H9 (cell line): ENCODE measurements around the gene LPXN. TPM values are rescaled to one million over a fixed set of nuclear protein-coding genes. Genes with fewer than 3 reads are reported as not detected.

Experiments used
- DNase-seq: peaks from one replicate; pipeline ENCODE4 v3.0.0-alpha.2; 2017
- H2AFZ ChIP-seq: one replicate; pipeline ENCODE4 v1.6.1; 2013; ENCODE audit warnings: mild to moderate bottlenecking, low read length, control low read depth, moderate library complexity
- H2AK5ac ChIP-seq: 2 replicates; pipeline ENCODE4 v1.6.1; 2013; ENCODE audit warnings: low read length, control low read depth, mixed read lengths; ENCODE audit not compliant: insufficient read length
- H2BK120ac ChIP-seq: one replicate; pipeline ENCODE4 v1.6.1; 2013; ENCODE audit warnings: low read depth, mild to moderate bottlenecking, low read length, control low read depth, inconsistent platforms; ENCODE audit not compliant: poor library complexity, severe bottlenecking
- H2BK12ac ChIP-seq: 2 replicates; pipeline ENCODE4 v1.6.1; 2013; ENCODE audit warnings: low read length, control low read depth, mixed read lengths, low read depth; ENCODE audit not compliant: insufficient read length
- H2BK15ac ChIP-seq: 2 replicates; pipeline ENCODE4 v1.6.1; 2013; ENCODE audit warnings: low read depth, low read length, control low read depth
- H2BK20ac ChIP-seq: one replicate; pipeline ENCODE4 v1.6.1; 2013; ENCODE audit warnings: low read depth, mild to moderate bottlenecking, low read length, control low read depth, inconsistent platforms; ENCODE audit not compliant: poor library complexity, severe bottlenecking
- H2BK5ac ChIP-seq: 2 replicates; pipeline ENCODE4 v1.6.1; 2013; ENCODE audit warnings: low read length, control low read depth, mixed read lengths; ENCODE audit not compliant: insufficient read length
- H3K14ac ChIP-seq: 2 replicates; pipeline ENCODE4 v1.6.1; 2013; ENCODE audit warnings: low read length, control low read depth; ENCODE audit not compliant: insufficient read depth
- H3K18ac ChIP-seq: 2 replicates; pipeline ENCODE4 v1.6.1; 2013; ENCODE audit warnings: low read depth, mild to moderate bottlenecking, mixed read lengths, low read length, control low read depth; ENCODE audit not compliant: insufficient read length
- H3K23ac ChIP-seq: 2 replicates; pipeline ENCODE4 v1.6.1; 2013; ENCODE audit warnings: low read length, control low read depth, mixed read lengths, low read depth; ENCODE audit not compliant: insufficient read length
- H3K23me2 ChIP-seq: 2 replicates; pipeline ENCODE4 v1.6.1; 2013; ENCODE audit warnings: low read depth, mild to moderate bottlenecking, mixed read lengths, low read length, control low read depth; ENCODE audit not compliant: insufficient read length, poor library complexity, severe bottlenecking
- H3K27ac ChIP-seq: 2 replicates; pipeline ENCODE4 v1.5.1; 2013; ENCODE audit warnings: low read length, control low read depth, mixed read lengths, low read depth; ENCODE audit not compliant: insufficient read length
- H3K27me3 ChIP-seq: 2 replicates; pipeline ENCODE4 v1.6.1; 2013; ENCODE audit warnings: low read length, control low read depth, inconsistent platforms; ENCODE audit not compliant: insufficient read depth
- H3K4ac ChIP-seq: 2 replicates; pipeline ENCODE4 v1.6.1; 2013; ENCODE audit warnings: low read depth, mild to moderate bottlenecking, control low read depth, inconsistent platforms, low read length, moderate library complexity
- H3K4me1 ChIP-seq: 2 replicates; pipeline ENCODE4 v1.6.1; 2013; ENCODE audit warnings: low read length, control low read depth, inconsistent platforms; ENCODE audit not compliant: insufficient read depth
- H3K4me2 ChIP-seq: 2 replicates; pipeline ENCODE4 v1.6.1; 2013; ENCODE audit warnings: low read length, control low read depth, mixed read lengths; ENCODE audit not compliant: insufficient read length, insufficient read depth
- H3K56ac ChIP-seq: 2 replicates; pipeline ENCODE4 v1.6.1; 2013; ENCODE audit warnings: low read depth, mild to moderate bottlenecking, mixed read lengths, low read length, control low read depth; ENCODE audit not compliant: insufficient read length
- H3K79me1 ChIP-seq: 2 replicates; pipeline ENCODE4 v1.6.1; 2013; ENCODE audit warnings: low read depth, mild to moderate bottlenecking, moderate library complexity, low read length, control low read depth, inconsistent platforms; ENCODE audit not compliant: insufficient read depth, poor library complexity, severe bottlenecking
- H3K79me2 ChIP-seq: 2 replicates; pipeline ENCODE4 v1.6.1; 2013; ENCODE audit warnings: low read length, control low read depth, inconsistent platforms; ENCODE audit not compliant: insufficient read depth
- H3K9ac ChIP-seq: 2 replicates; pipeline ENCODE4 v1.6.1; 2013; ENCODE audit warnings: low read length, control low read depth, mixed read lengths; ENCODE audit not compliant: insufficient read length; ENCODE audit errors: extremely low read depth
- H3K9me3 ChIP-seq: one replicate; pipeline ENCODE4 v1.6.1; 2013; ENCODE audit warnings: low read depth, low read length, inconsistent platforms; ENCODE audit not compliant: control insufficient read depth
- H3T11ph ChIP-seq: one replicate; pipeline ENCODE4 v1.6.1; 2013; ENCODE audit warnings: mild to moderate bottlenecking, low read length, control low read depth, inconsistent platforms
- H4K20me1 ChIP-seq: one replicate; pipeline ENCODE4 v1.6.1; 2013; ENCODE audit not compliant: control insufficient read depth, insufficient read length, insufficient read depth
- H4K5ac ChIP-seq: 2 replicates; pipeline ENCODE4 v1.6.1; 2013; ENCODE audit warnings: low read depth, mild to moderate bottlenecking, mixed read lengths, low read length, control low read depth; ENCODE audit not compliant: insufficient read length
- H4K8ac ChIP-seq: replicated peaks from 2 replicates; pipeline ENCODE4 v1.6.1; 2013; ENCODE audit warnings: low read length, control low read depth, mixed read lengths, low read depth; ENCODE audit not compliant: insufficient read length
- H4K91ac ChIP-seq: 2 replicates; pipeline ENCODE4 v1.6.1; 2013; ENCODE audit warnings: low read depth, mild to moderate bottlenecking, moderate library complexity, mixed read lengths, low read length, control low read depth; ENCODE audit not compliant: insufficient read length
- H3K27ac Mint-ChIP-seq, 3 experiments: 2 replicates in 2 of 3; 3 replicates in 1 of 3; pipeline ENCODE4 v1.8.0; 2020 to 2021; ENCODE audit warnings: mixed read lengths in 3 of 3, mild to moderate bottlenecking in 1 of 3, moderate library complexity in 1 of 3
- H3K27me3 Mint-ChIP-seq: 2 replicates; pipeline ENCODE4 v1.8.0; 2021; ENCODE audit warnings: low read depth, mild to moderate bottlenecking, moderate library complexity, mixed read lengths
- H3K36me3 Mint-ChIP-seq, 3 experiments: 2 replicates in 2 of 3; 3 replicates in 1 of 3; pipeline ENCODE4 v1.8.0; 2020 to 2021; ENCODE audit warnings: low read depth in 3 of 3, mixed read lengths in 3 of 3; ENCODE audit not compliant: insufficient read depth in 1 of 3
- H3K4me1 Mint-ChIP-seq, 2 experiments: 2 replicates each; pipeline ENCODE4 v1.8.0; 2020; ENCODE audit warnings: mixed read lengths in 2 of 2
- H3K4me3 Mint-ChIP-seq, 2 experiments: 2 replicates in 1 of 2; 3 replicates in 1 of 2; pipeline ENCODE4 v1.8.0; 2020 to 2021; ENCODE audit warnings: mild to moderate bottlenecking in 2 of 2, mixed read lengths in 2 of 2, moderate library complexity in 1 of 2
- H3K9me3 Mint-ChIP-seq, 2 experiments: 2 replicates in 1 of 2; 3 replicates in 1 of 2; pipeline ENCODE4 v1.8.0; 2020; ENCODE audit warnings: mild to moderate bottlenecking in 2 of 2, mixed read lengths in 2 of 2, moderate library complexity in 1 of 2
- CTCF ChIP-seq: fragments of 200-600 bp; sonication (generic); conservative IDR thresholded peaks from 3 replicates; pipeline ENCODE4 v1.8.0; 2021; ENCODE audit warnings: antibody characterized with exemption, mild to moderate bottlenecking
- WGBS: extraction: QIAGEN DNeasy Blood & Tissue Kit; methylation state at CpG from one replicate; pipeline ENCODE4 v1.1.7; 2013; ENCODE audit warnings: missing lambda C conversion rate, low lambda C conversion rate, mixed read lengths; ENCODE audit not compliant: insufficient read length; ENCODE audit errors: extremely low coverage; 5-methylcytosine and 5-hydroxymethylcytosine counted together
- total RNA-seq: library from RNA; stranded (reverse); gene quantifications from 2 replicates; pipeline ENCODE4 v1.2.1, GENCODE V29; 2021

The LPXN gene
- total RNA-seq, 1 experiment from 2014 or later, result 1.4 TPM

DNA sequence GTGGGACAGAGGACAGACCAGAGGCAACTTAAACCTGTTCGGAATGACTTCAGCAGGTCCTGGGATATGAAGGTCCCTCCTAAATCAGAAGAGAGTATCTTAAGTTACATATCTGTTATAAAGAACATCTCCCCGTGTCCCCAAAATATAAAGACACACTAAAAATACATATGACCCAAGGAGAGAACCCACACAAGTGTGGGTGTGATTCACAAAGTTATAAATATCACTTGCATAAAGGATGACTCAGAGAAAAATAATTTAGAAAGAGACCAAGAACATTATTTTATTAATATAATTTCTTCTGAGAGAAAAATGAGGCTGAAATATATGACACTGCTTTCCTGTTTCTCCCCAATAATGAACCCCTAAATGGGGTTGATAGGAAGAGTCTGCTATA lies 82.0 kb downstream of the LPXN start:
- no peak overlapping the region for H2BK12ac ChIP-seq
- no peak overlapping the region for H4K91ac ChIP-seq
- peaks cover 0 to 4% of the 10 kb centered on the region in 2 experiments; a peak in 1 of 4 replicates for H3K4me1 Mint-ChIP-seq
- no CpG with 5 or more reads among the region's 2 CpGs for WGBS
- no peak overlapping the region for H2AFZ ChIP-seq
- H3K23ac ChIP-seq, result no peak overlapping the region
- H2BK120ac ChIP-seq, result no peak overlapping the region
- no peaks in the 10 kb centered on the region for H3K27me3 ChIP-seq
- H4K20me1 ChIP-seq, result no peaks in the 10 kb centered on the region
- H3T11ph ChIP-seq, result no peak overlapping the region
- H3K4me3 Mint-ChIP-seq, result no peak overlapping the region
- H3K4me1 ChIP-seq, result no peaks in the 10 kb centered on the region; the same call in 1 of the 2 replicates
- H3K79me1 ChIP-seq, result no peaks in the 10 kb centered on the region
- no peak overlapping the region for H2BK20ac ChIP-seq
- no peaks in the 10 kb centered on the region for H3K9me3 ChIP-seq
- no peak overlapping the region for H2BK5ac ChIP-seq
- no peak overlapping the region for H4K8ac ChIP-seq
- no peak overlapping the region for H3K4ac ChIP-seq
- no peak for TF ChIP-seq CTCF
- H3K27ac ChIP-seq, result no peak overlapping the region
- no peak overlapping the region for H3K4me2 ChIP-seq
- H3K14ac ChIP-seq, result no peak overlapping the region
- H3K79me2 ChIP-seq, result no peaks in the 10 kb centered on the region
- no peak overlapping the region for H3K18ac ChIP-seq
- H3K23me2 ChIP-seq, result no peaks in the 10 kb centered on the region
- H4K5ac ChIP-seq, result no peak overlapping the region
- H3K9ac ChIP-seq, result no peak overlapping the region
- no peak overlapping the region for H2AK5ac ChIP-seq
- H3K27ac Mint-ChIP-seq, result no peak overlapping the region
- H3K27me3 Mint-ChIP-seq, result no peaks in the 10 kb centered on the region; the same call in 1 of the 2 replicates
- H3K56ac ChIP-seq, result no peak overlapping the region
- DNase-seq, result no peak
- H3K9me3 Mint-ChIP-seq, result no peaks in the 10 kb centered on the region
- no peaks in the 10 kb centered on the region for H3K36me3 Mint-ChIP-seq
- no peak overlapping the region for H2BK15ac ChIP-seq
